HG02840 (cell line): ENCODE data around the gene SDK2.
"Not testable (repeated sequence)": the region's sequence is repeated elsewhere in the genome, so short reads cannot be mapped to it uniquely, and the experiment has no call there.

Experiments used
- ATAC-seq: cut with Tn5 transposase; IDR thresholded peaks from one replicate; pipeline ENCODE4 v1.9.1; 2021; ENCODE audit warnings: mild to moderate bottlenecking, moderate library complexity, moderate number of reproducible peaks; ENCODE audit not compliant: unreplicated experiment, low FRiP score

SDK2 gene

GRCh38 chr17:73338566-73339197 lies 305.6 kb downstream of the SDK2 start:
- no peak for ATAC-seq

GRCh38 chr17:73338050-73338521 lies 306.2 kb downstream of the SDK2 start:
- ATAC-seq = no peak

- no peak for ATAC-seq
Measured at GRCh38 chr17:73337330-73337710, 306.9 kb downstream of the SDK2 start.

GRCh38 chr17:73336408-73337329 lies 307.6 kb downstream of the SDK2 start:
- no peak for ATAC-seq

GRCh38 chr17:73335591-73336407 lies 308.4 kb downstream of the SDK2 start:
- no peak for ATAC-seq

- ATAC-seq = no peak
Measured at GRCh38 chr17:73334771-73335513, 309.3 kb downstream of the SDK2 start.

- ATAC-seq = not testable (repeated sequence)
Measured at GRCh38 chr17:73333445-73333844, 310.8 kb downstream of the SDK2 start.

GRCh38 chr17:73331060-73331459 lies 313.2 kb downstream of the SDK2 start:
- ATAC-seq = no peak

- ATAC-seq = no peak
Measured at GRCh38 chr17:73327676-73328075, 316.6 kb downstream of the SDK2 start.

- ATAC-seq = no peak
Measured at GRCh38 chr17:73325527-73325842, 318.8 kb downstream of the SDK2 start.

GRCh38 chr17:73324711-73325526 lies 319.3 kb downstream of the SDK2 start:
- no peak for ATAC-seq

GRCh38 chr17:73324160-73324475 lies 320.1 kb downstream of the SDK2 start:
- no peak for ATAC-seq

- ATAC-seq = no peak
Measured at GRCh38 chr17:73323409-73324159, 320.7 kb downstream of the SDK2 start.

GRCh38 chr17:73320601-73321264 lies 323.5 kb downstream of the SDK2 start:
- ATAC-seq = no peak

- ATAC-seq = no peak
Measured at GRCh38 chr17:73319766-73320165, 324.5 kb downstream of the SDK2 start.

GRCh38 chr17:73318836-73319235 lies 325.4 kb downstream of the SDK2 start:
- no peak for ATAC-seq

GRCh38 chr17:73318427-73318813 lies 325.8 kb downstream of the SDK2 start:
- ATAC-seq = no peak
